Measurements from ENCODE around the gene PLCB2. TPM values are rescaled to one million over a fixed set of nuclear protein-coding genes. Genes with fewer than 3 reads are reported as not detected.

PLCB2 gene
- total and polyA plus RNA-seq, 2 experiments from 2014 or later: 9.5 to 13.8 TPM

GRCh38 chr15:40313531-40314398 is 6.0 kb upstream of the PLCB2 start (continued):
- TF ChIP-seq ETS1 (IDR thresholded peaks at IDR 0.05): no peak
- no peak for TF ChIP-seq CTCF (conservative IDR thresholded peaks at IDR 0.05; ENCODE audit: low read depth in 2 of 2)
- no peak for TF ChIP-seq ZNF114 (CRISPR knock-in tag; IDR thresholded peaks at IDR 0.05)
- TF ChIP-seq POLR2AphosphoS5 (IDR thresholded peaks at IDR 0.05; ENCODE audit: low read depth): no peak
- no peak for TF ChIP-seq STAT1 (IDR thresholded peaks at IDR 0.05; ENCODE audit: unreplicated experiment)
- TF ChIP-seq JUNB (IDR thresholded peaks at IDR 0.05; ENCODE audit: unreplicated experiment): no peak
- TF ChIP-seq EZH2phosphoT487 (IDR thresholded peaks at IDR 0.05; ENCODE audit: unreplicated experiment): no peak
- no peak for TF ChIP-seq REST (IDR thresholded peaks at IDR 0.05; ENCODE audit: unreplicated experiment)
- no peak for TF ChIP-seq CREB1 (CRISPR knock-in tag; IDR thresholded peaks at IDR 0.05; ENCODE audit: low read depth)

- peaks cover 4% of the 10 kb centered on the region for H3K27me3 Mint-ChIP-seq (ENCODE audit: insufficient read depth, low read depth, poor library complexity)
- peaks cover 17% of the 10 kb centered on the region for H3K4me1 Mint-ChIP-seq
- Histone ChIP-seq H3K4me3 (no peak overlapping the region), H3K27ac (ENCODE audit: low read depth) (no peak overlapping the region), H3K27me3 (ENCODE audit: insufficient read depth) (peaks cover 3% of the 10 kb centered on the region; the same call in 1 of the 2 replicates), H3K4me1 (ENCODE audit: insufficient read depth) (peaks cover 18% of the 10 kb centered on the region), H3K36me3 (ENCODE audit: insufficient read depth) (no peaks in the 10 kb centered on the region), H3K9me2 (ENCODE audit: insufficient read depth) (0 out of 2 replicates have a peak, but pooled peaks cover 8% of the 10 kb centered on the region), H3K4me2 (no peak overlapping the region), H2AFZ (no peak overlapping the region), H4K20me1 (replicated peaks; ENCODE audit: insufficient read depth) (no peaks in the 10 kb centered on the region), H3K79me2 (replicated peaks; ENCODE audit: insufficient read depth) (no peaks in the 10 kb centered on the region), H3F3A (replicated peaks; ENCODE audit: low read depth) (0 out of 2 replicates have a peak, but pooled peaks cover 5% of the 10 kb centered on the region)
- ATAC-seq (no peak), DNase-seq (ENCODE audit: low spot score) (no peak)
- no peaks in the 10 kb centered on the region for H3K36me3 Mint-ChIP-seq (ENCODE audit: low read depth)
- no peak for TF ChIP-seq REST (IDR thresholded peaks at IDR 0.05; ENCODE audit: unreplicated experiment)
- no peak for TF ChIP-seq NANOG (IDR thresholded peaks at IDR 0.05; ENCODE audit: borderline replicate concordance)
- H3K9me3 Mint-ChIP-seq: no peaks in the 10 kb centered on the region
- no peak overlapping the region for H3K4me3 Mint-ChIP-seq
- no peak overlapping the region for H3K27ac Mint-ChIP-seq
Measured at GRCh38 chr15:40312370-40313158, 4.8 kb upstream of the PLCB2 start.

Data from GM23338 (cell line).